DOHH2 (cell line): ENCODE data around the gene CARD14.

Experiments
- H3F3A ChIP-seq: fragments of 200-600 bp; sonication (generic), shearing (Covaris generic); 2 replicates; pipeline ENCODE4 v1.6.0; 2016; ENCODE audit warnings: antibody characterized with exemption, mild to moderate bottlenecking; ENCODE audit not compliant: control insufficient read depth, insufficient read depth
- H3K27ac ChIP-seq: fragments of 200-600 bp; sonication (generic); 2 replicates; pipeline ENCODE4 v1.5.1; 2014; ENCODE audit warnings: low read depth, mild to moderate bottlenecking, low read length, moderate library complexity
- H3K27me3 ChIP-seq: fragments of 200-600 bp; sonication (generic); 2 replicates; pipeline ENCODE4 v1.6.1; 2014; ENCODE audit warnings: mild to moderate bottlenecking, low read length, mixed read lengths; ENCODE audit not compliant: control insufficient read depth
- H3K36me3 ChIP-seq: fragments of 200-600 bp; sonication (generic); 2 replicates; pipeline ENCODE4 v1.6.1; 2014; ENCODE audit warnings: mild to moderate bottlenecking, low read length, moderate library complexity, mixed read lengths; ENCODE audit not compliant: control insufficient read depth
- H3K4me1 ChIP-seq: fragments of 200-600 bp; sonication (generic); 2 replicates; pipeline ENCODE4 v1.6.1; 2014; ENCODE audit warnings: mild to moderate bottlenecking, low read length, mixed read lengths; ENCODE audit not compliant: control insufficient read depth
- H3K4me2 ChIP-seq: fragments of 200-600 bp; sonication (generic); 2 replicates; pipeline ENCODE4 v1.6.0; 2014; ENCODE audit warnings: mild to moderate bottlenecking, low read length, moderate library complexity
- H3K4me3 ChIP-seq: fragments of 200-600 bp; sonication (generic); 2 replicates; pipeline ENCODE4 v1.5.1; 2014; ENCODE audit warnings: mild to moderate bottlenecking, low read length, mixed read lengths
- H3K79me2 ChIP-seq: fragments of 200-600 bp; sonication (generic); 2 replicates; pipeline ENCODE4 v1.6.1; 2014; ENCODE audit warnings: mild to moderate bottlenecking, low read length, mixed read lengths; ENCODE audit not compliant: control insufficient read depth
- H3K9me2 ChIP-seq: fragments of 200-600 bp; sonication (generic); replicated peaks from 2 replicates; pipeline ENCODE4 v1.6.1; 2014; ENCODE audit warnings: mild to moderate bottlenecking, low read length, mixed read lengths; ENCODE audit not compliant: control insufficient read depth
- H3K9me3 ChIP-seq: fragments of 200-600 bp; sonication (generic); 2 replicates; pipeline ENCODE4 v1.6.1; 2014; ENCODE audit warnings: antibody characterized with exemption, low read length, mixed read lengths; ENCODE audit not compliant: control insufficient read depth, insufficient read depth
- H4K20me1 ChIP-seq: fragments of 200-600 bp; sonication (generic); 2 replicates; pipeline ENCODE4 v1.6.0; 2014; ENCODE audit warnings: low read depth, mild to moderate bottlenecking, antibody characterized with exemption, low read length, moderate library complexity; ENCODE audit not compliant: control insufficient read depth, insufficient read depth
- CTCF ChIP-seq: fragments of 200-600 bp; sonication (generic); IDR thresholded peaks from one replicate; pipeline ENCODE4 v1.5.1; 2014; ENCODE audit warnings: antibody characterized with exemption, mild to moderate bottlenecking, low read depth, low read length; ENCODE audit not compliant: poor library complexity, severe bottlenecking
- EZH2phosphoT487 ChIP-seq: fragments of 200-600 bp; sonication (generic); IDR thresholded peaks from 2 replicates; pipeline ENCODE4 v1.6.1; 2017; ENCODE audit warnings: borderline replicate concordance, mild to moderate bottlenecking, antibody characterized with exemption, low read length, moderate library complexity, mixed read lengths

CARD14 gene

GRCh38 chr17:80138856-80139426 is 30.9 kb upstream of the CARD14 start:
- Histone ChIP-seq H3K9me2 (no peaks in the 10 kb centered on the region), H3K4me2 (no peak overlapping the region), H3K4me3 (no peak overlapping the region), H3K36me3 (peaks cover 99% of the 10 kb centered on the region), H3F3A (no peaks in the 10 kb centered on the region; the same call in 1 of the 2 replicates), H3K79me2 (peaks cover 23% of the 10 kb centered on the region), H3K4me1 (peaks cover under 1% of the 10 kb centered on the region; the same call in 1 of the 2 replicates), H3K27ac (no peak overlapping the region), H3K27me3 (no peaks in the 10 kb centered on the region), H4K20me1 (peaks cover under 1% of the 10 kb centered on the region; the same call in 1 of the 2 replicates), H3K9me3 (no peaks in the 10 kb centered on the region)
- TF ChIP-seq EZH2phosphoT487 (no peak), CTCF (no peak)

GRCh38 chr17:80141463-80142165 is 28.2 kb upstream of the CARD14 start:
- Histone ChIP-seq H3K4me2 (no peak overlapping the region), H3K36me3 (peaks cover 99% of the 10 kb centered on the region), H3K9me3 (no peaks in the 10 kb centered on the region), H3F3A (no peaks in the 10 kb centered on the region), H3K4me1 (peaks cover 21% of the 10 kb centered on the region), H3K27me3 (no peaks in the 10 kb centered on the region), H3K9me2 (no peaks in the 10 kb centered on the region), H4K20me1 (peaks cover 26% of the 10 kb centered on the region), H3K4me3 (no peak overlapping the region), H3K79me2 (peaks cover 50% of the 10 kb centered on the region), H3K27ac (no peak overlapping the region)
- TF ChIP-seq EZH2phosphoT487 (no peak), CTCF (no peak)

- Histone ChIP-seq H3K9me2 (no peaks in the 10 kb centered on the region), H4K20me1 (peaks cover 26% of the 10 kb centered on the region), H3K27ac (no peak overlapping the region), H3K36me3 (peaks cover 88% of the 10 kb centered on the region), H3K9me3 (no peaks in the 10 kb centered on the region), H3K4me1 (peaks cover 23% of the 10 kb centered on the region), H3K4me3 (no peak overlapping the region), H3K79me2 (peaks cover 61% of the 10 kb centered on the region), H3K27me3 (no peaks in the 10 kb centered on the region), H3K4me2 (no peak overlapping the region), H3F3A (no peaks in the 10 kb centered on the region)
- no peak for TF ChIP-seq EZH2phosphoT487
- TF ChIP-seq CTCF: no peak
Observed at GRCh38 chr17:80142929-80143328, 26.9 kb upstream of the CARD14 start.
